CD4-positive, alpha-beta T cell treated with Interleukin-6 at 100 ng/mL for 8 hours (primary cell): Measurements from ENCODE around the gene SORCS2.

ENCODE experiments used
- DNase-seq: peaks from one replicate; pipeline ENCODE4 v3.0.0-alpha.2; 2020; ENCODE audit warnings: mixed read lengths, low spot score

SORCS2 gene

GRCh38 chr4:7428261-7429068, 236.1 kb downstream of the SORCS2 start:
- DNase-seq = no peak

GRCh38 chr4:7429069-7429416, 236.7 kb downstream of the SORCS2 start:
- no peak for DNase-seq

- DNase-seq = no peak
These were observed 237.3 kb downstream of the SORCS2 start for GRCh38 chr4:7429601-7430078.

- DNase-seq = no peak
These were observed 238.1 kb downstream of the SORCS2 start for GRCh38 chr4:7430368-7430964.

GRCh38 chr4:7430965-7431695, 238.8 kb downstream of the SORCS2 start:
- no peak for DNase-seq

- DNase-seq = no peak
These were observed 239.6 kb downstream of the SORCS2 start for GRCh38 chr4:7431696-7432530.

- DNase-seq = no peak
These were observed 240.4 kb downstream of the SORCS2 start for GRCh38 chr4:7432531-7433375.

GRCh38 chr4:7433376-7434140, 241.2 kb downstream of the SORCS2 start:
- DNase-seq = no peak

- DNase-seq = no peak
These were observed 241.9 kb downstream of the SORCS2 start for GRCh38 chr4:7434141-7434765.

GRCh38 chr4:7434766-7435150, 242.4 kb downstream of the SORCS2 start, which contains the start of gene PSAPL1:
TSS of gene PSAPL1 (minus strand) at chr4:7434930. CDS start at chr4:7434879, 51 bp downstream.
- DNase-seq = no peak

- no peak for DNase-seq
These were observed 243.2 kb downstream of the SORCS2 start for GRCh38 chr4:7435471-7436061.

GRCh38 chr4:7436256-7436655, 243.9 kb downstream of the SORCS2 start:
- no peak for DNase-seq

GRCh38 chr4:7439699-7440098, 247.4 kb downstream of the SORCS2 start:
- DNase-seq = no peak

GRCh38 chr4:7441201-7441600, 248.9 kb downstream of the SORCS2 start:
- DNase-seq = no peak

GRCh38 chr4:7442574-7443162, 250.3 kb downstream of the SORCS2 start:
- DNase-seq = no peak

GRCh38 chr4:7444314-7444713, 252.0 kb downstream of the SORCS2 start:
- no peak for DNase-seq

- DNase-seq = no peak
These were observed 252.4 kb downstream of the SORCS2 start for GRCh38 chr4:7444731-7445130.

GRCh38 chr4:7447236-7447635, 254.9 kb downstream of the SORCS2 start:
- no peak for DNase-seq

- no peak for DNase-seq
These were observed 255.7 kb downstream of the SORCS2 start for GRCh38 chr4:7448036-7448435.
